Measurements from ENCODE around the gene MTMR11.

DNA sequence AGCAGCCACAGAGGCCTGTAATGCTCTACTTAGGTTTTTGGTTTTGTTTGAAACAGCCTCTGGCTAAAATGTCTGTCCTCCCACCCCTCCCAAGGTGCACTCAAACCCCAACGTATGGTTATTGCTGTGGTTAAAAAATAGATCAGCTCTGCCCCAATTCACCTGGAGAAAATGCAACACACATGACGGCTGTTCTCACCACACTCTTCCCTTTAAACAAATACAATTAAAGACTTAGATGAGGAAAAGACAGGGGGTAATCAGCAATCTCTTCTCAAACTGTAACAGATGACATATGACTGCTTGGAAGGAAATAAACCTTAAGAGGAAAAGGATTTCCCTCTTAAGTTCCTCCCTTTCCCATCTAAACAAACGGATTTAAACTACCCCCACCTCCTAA is 6.2 kb upstream of the MTMR11 start:
- TF ChIP-seq, protein P1, sequence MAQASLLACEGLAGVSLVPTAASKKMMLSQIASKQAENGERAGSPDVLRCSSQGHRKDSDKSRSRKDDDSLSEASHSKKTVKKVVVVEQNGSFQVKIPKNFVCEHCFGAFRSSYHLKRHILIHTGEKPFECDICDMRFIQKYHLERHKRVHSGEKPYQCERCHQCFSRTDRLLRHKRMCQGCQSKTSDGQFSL (CRISPR knock-in tag; IDR thresholded peaks at IDR 0.05): no peak
- TF ChIP-seq, protein P1 (tag; IDR thresholded peaks at IDR 0.05): no peak
- no peak for TF ChIP-seq FOXP1 (CRISPR knock-in tag; IDR thresholded peaks at IDR 0.05)
- TF ChIP-seq MYC (IDR thresholded peaks at IDR 0.05; ENCODE audit: low read depth, low read length): no peak
- TF ChIP-seq MYC (CRISPR knock-in tag; IDR thresholded peaks at IDR 0.05; ENCODE audit: borderline replicate concordance, low read depth): no peak
- TF ChIP-seq, protein P2, sequence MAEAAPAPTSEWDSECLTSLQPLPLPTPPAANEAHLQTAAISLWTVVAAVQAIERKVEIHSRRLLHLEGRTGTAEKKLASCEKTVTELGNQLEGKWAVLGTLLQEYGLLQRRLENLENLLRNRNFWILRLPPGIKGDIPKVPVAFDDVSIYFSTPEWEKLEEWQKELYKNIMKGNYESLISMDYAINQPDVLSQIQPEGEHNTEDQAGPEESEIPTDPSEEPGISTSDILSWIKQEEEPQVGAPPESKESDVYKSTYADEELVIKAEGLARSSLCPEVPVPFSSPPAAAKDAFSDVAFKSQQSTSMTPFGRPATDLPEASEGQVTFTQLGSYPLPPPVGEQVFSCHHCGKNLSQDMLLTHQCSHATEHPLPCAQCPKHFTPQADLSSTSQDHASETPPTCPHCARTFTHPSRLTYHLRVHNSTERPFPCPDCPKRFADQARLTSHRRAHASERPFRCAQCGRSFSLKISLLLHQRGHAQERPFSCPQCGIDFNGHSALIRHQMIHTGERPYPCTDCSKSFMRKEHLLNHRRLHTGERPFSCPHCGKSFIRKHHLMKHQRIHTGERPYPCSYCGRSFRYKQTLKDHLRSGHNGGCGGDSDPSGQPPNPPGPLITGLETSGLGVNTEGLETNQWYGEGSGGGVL (CRISPR knock-in tag; IDR thresholded peaks at IDR 0.05): no peak
- TF ChIP-seq ZEB2 (IDR thresholded peaks at IDR 0.05): no peak
- TF ChIP-seq YY1 (IDR thresholded peaks at IDR 0.05; ENCODE audit: borderline replicate concordance in 1 of 3, control insufficient read depth in 1 of 3, extremely low read depth in 1 of 3, insufficient read depth in 3 of 3, insufficient read length in 1 of 3, insufficient replicate concordance in 2 of 3, low read depth in 1 of 3, low read length in 2 of 3): no peak
- no peak for TF ChIP-seq ETV6 (IDR thresholded peaks at IDR 0.05; ENCODE audit: borderline replicate concordance in 1 of 2, low read depth in 2 of 2, low read length in 1 of 2)
- no peak for TF ChIP-seq ETV6 (CRISPR knock-in tag; IDR thresholded peaks at IDR 0.05; ENCODE audit: borderline replicate concordance)

Data from K562 (cell line).